SW 1271 (cell line): ENCODE data around the gene DDX19B.
"Not testable (repeated sequence)": the region's sequence is repeated elsewhere in the genome, so short reads cannot be mapped to it uniquely, and the experiment has no call there.

ENCODE experiments used
- DNase-seq, 2 experiments: peaks; one replicate each; lab custom pipeline; 2025; lab: John Stamatoyannopoulos, UW

The DDX19B gene

GRCh38 chr16:70298988-70299938, at the start of gene DDX19B:
Gene DDX19B, plus strand, starts transcription at chr16:70299186. Its CDS starts 112 bp downstream, at chr16:70299298.
- peak; percentile 25 to 60 for DNase-seq

GRCh38 chr16:70249697-70250096, 49.3 kb upstream of the DDX19B start:
- DNase-seq = not testable (repeated sequence)

- no peak for DNase-seq
These were observed 48.0 kb upstream of the DDX19B start for GRCh38 chr16:70250748-70251628.

- peak; percentile 31 to 70 for DNase-seq
These were observed 47.2 kb upstream of the DDX19B start, which contains the start of gene EXOSC6 for GRCh38 chr16:70251629-70252354. Gene EXOSC6, minus strand, starts transcription at chr16:70251940. Its CDS starts 40 bp downstream, at chr16:70251900.

GRCh38 chr16:70252355-70252988, 46.5 kb upstream of the DDX19B start:
- no peak for DNase-seq

GRCh38 chr16:70253291-70254106, 45.5 kb upstream of the DDX19B start:
- DNase-seq = peak in 1 of 2 experiments; percentile 14

- DNase-seq = no peak
These were observed 44.6 kb upstream of the DDX19B start for GRCh38 chr16:70254180-70254964.

GRCh38 chr16:70254965-70255286, 44.1 kb upstream of the DDX19B start:
- DNase-seq = no peak

- no peak for DNase-seq
These were observed 43.4 kb upstream of the DDX19B start for GRCh38 chr16:70255574-70255973.

- DNase-seq = no peak
These were observed 41.6 kb upstream of the DDX19B start for GRCh38 chr16:70257391-70257790.

GRCh38 chr16:70258065-70258464, 40.9 kb upstream of the DDX19B start:
- DNase-seq = no peak

- DNase-seq = no peak
These were observed 40.0 kb upstream of the DDX19B start for GRCh38 chr16:70258946-70259345.

- not testable (repeated sequence) for DNase-seq
These were observed 39.1 kb upstream of the DDX19B start for GRCh38 chr16:70259903-70260302.

GRCh38 chr16:70267516-70267915, 31.5 kb upstream of the DDX19B start:
- DNase-seq = peak in 1 of 2 experiments; percentile 36

GRCh38 chr16:70267922-70268321, 31.1 kb upstream of the DDX19B start:
- not testable (repeated sequence) for DNase-seq

GRCh38 chr16:70269471-70269870, 29.5 kb upstream of the DDX19B start:
- no peak for DNase-seq

GRCh38 chr16:70270176-70270575, 28.8 kb upstream of the DDX19B start:
- DNase-seq = no peak

GRCh38 chr16:70271696-70272095, 27.3 kb upstream of the DDX19B start:
- no peak for DNase-seq

GRCh38 chr16:70276392-70276791, 22.6 kb upstream of the DDX19B start:
- no peak for DNase-seq
